BJ (cell line): ENCODE measurements around the gene TNIK. TPM values are rescaled to one million over a fixed set of nuclear protein-coding genes. Genes with fewer than 3 reads are reported as not detected.
A peak's percentile ranks its signal among the peaks of the same experiment; 100 is the strongest.

Source experiments
- CTCF ChIA-PET: fragments of 350-600 bp; formaldehyde crosslinking; extraction: SDS; loops from one replicate; lab custom pipeline; 2021; ENCODE audit warnings: antibody characterized with exemption, inconsistent platforms; lab: Yijun Ruan, JAX
- POLR2A ChIA-PET: fragments of 300-600 bp; sonication (Branson Sonifier 250); formaldehyde crosslinking; extraction: SDS; loops from one replicate; lab custom pipeline; 2021; ENCODE audit warnings: antibody characterized with exemption; lab: Charles Lee
- DNase-seq: peaks from one replicate; pipeline ENCODE4 v3.0.0-alpha.2; 2011; ENCODE audit warnings: low read depth
- H3K27me3 ChIP-seq: 2 replicates; pipeline ENCODE4 v1.6.0; 2011; ENCODE audit warnings: low read length; ENCODE audit not compliant: control insufficient read depth, insufficient read depth
- H3K36me3 ChIP-seq: 2 replicates; pipeline ENCODE4 v1.5.1; 2011; ENCODE audit warnings: low read length; ENCODE audit not compliant: control insufficient read depth, insufficient read depth
- H3K4me3 ChIP-seq: 2 replicates; pipeline ENCODE4 v1.5.1; 2011; ENCODE audit warnings: low read depth, mild to moderate bottlenecking, control low read depth, low read length
- polyA plus RNA-seq: library from polyadenylated mRNA; depleted of rRNA; stranded (reverse); fragments of >200 nt; gene quantifications from 2 replicates; pipeline ENCODE4 v1.2.3, GENCODE V29; 2011
- TF ChIP-seq, protein P1 (sequence below): IDR thresholded peaks from 2 replicates; pipeline ENCODE4 v1.5.1; 2011; ENCODE audit warnings: low read depth, mild to moderate bottlenecking, control low read depth, inconsistent platforms, low read length, moderate library complexity; ENCODE audit not compliant: insufficient read depth

TNIK gene
- polyA plus RNA-seq, 1 experiment, result 2.1 TPM

DNA sequence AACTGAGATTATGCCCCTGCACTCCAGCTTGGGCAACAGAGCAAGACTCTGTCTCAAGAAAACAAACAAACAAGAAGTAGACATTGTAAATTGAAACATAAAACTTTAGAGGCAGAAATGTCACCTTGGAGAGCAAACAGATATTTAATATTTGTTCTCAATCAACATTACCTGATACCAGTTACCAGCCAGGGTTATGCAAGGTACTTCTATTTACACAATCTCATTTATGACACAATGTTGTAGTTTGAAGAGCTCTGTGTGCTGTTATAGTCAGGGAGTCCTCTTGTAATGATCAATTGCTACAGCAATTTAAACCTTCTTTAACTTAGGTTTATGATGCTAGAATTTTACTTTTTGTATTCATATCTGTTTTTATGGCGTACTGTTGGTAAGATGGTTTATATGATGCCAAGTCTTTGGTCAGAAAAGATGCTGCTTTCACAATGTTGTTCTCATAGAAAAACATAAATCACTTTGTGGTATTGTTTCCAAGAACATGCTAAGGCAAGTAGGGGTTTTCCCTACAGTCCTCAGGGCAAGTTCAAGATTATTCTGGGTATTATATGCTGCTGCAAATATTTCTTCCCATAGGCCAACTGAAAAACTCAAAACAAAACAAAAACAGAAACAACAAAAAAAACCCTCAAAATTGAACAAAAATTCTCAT, 173.5 kb downstream of the TNIK start:
- Histone ChIP-seq H3K36me3 (no peaks in the 10 kb centered on the region), H3K27me3 (no peaks in the 10 kb centered on the region), H3K4me3 (no peak overlapping the region)
- DNase-seq, result no peak
- ChIA-PET POLR2A (interaction anchor here (0.6 kb wide), 1 partner anchor 24 kb away, joined by 3 read pairs; no protein-coding TSS in a partner anchor), CTCF (no interaction called here)
- TF ChIP-seq, protein P1, sequence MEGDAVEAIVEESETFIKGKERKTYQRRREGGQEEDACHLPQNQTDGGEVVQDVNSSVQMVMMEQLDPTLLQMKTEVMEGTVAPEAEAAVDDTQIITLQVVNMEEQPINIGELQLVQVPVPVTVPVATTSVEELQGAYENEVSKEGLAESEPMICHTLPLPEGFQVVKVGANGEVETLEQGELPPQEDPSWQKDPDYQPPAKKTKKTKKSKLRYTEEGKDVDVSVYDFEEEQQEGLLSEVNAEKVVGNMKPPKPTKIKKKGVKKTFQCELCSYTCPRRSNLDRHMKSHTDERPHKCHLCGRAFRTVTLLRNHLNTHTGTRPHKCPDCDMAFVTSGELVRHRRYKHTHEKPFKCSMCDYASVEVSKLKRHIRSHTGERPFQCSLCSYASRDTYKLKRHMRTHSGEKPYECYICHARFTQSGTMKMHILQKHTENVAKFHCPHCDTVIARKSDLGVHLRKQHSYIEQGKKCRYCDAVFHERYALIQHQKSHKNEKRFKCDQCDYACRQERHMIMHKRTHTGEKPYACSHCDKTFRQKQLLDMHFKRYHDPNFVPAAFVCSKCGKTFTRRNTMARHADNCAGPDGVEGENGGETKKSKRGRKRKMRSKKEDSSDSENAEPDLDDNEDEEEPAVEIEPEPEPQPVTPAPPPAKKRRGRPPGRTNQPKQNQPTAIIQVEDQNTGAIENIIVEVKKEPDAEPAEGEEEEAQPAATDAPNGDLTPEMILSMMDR, result no peak

DNA sequence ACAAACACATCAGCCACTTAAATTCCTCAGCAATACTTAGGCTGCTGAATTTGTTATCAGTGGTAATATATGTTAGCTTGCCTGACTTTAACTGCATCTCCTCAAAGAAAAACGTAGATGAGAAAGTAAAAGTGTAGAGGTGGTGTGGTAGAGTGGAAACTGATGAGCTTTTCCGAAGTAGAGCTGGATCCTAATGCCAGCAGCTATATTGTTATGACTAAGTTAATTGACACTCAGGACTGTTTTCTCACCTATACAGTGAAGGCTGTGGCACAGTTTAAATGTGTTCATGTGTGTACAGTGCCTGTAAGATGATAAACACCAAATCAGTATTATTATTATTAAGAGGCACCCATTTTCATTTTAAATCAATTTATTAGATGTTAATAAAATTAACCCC, 174.9 kb downstream of the TNIK start:
- Histone ChIP-seq H3K27me3 (no peaks in the 10 kb centered on the region), H3K36me3 (no peaks in the 10 kb centered on the region), H3K4me3 (no peak overlapping the region)
- TF ChIP-seq, protein P1, result no peak
- ChIA-PET POLR2A (no interaction called here), CTCF (interaction anchor here (1.0 to 1.2 kb wide), 2 partner anchors 9 to 13 kb away, joined by 3 to 4 read pairs; no protein-coding TSS in a partner anchor)
- no peak for DNase-seq

DNA sequence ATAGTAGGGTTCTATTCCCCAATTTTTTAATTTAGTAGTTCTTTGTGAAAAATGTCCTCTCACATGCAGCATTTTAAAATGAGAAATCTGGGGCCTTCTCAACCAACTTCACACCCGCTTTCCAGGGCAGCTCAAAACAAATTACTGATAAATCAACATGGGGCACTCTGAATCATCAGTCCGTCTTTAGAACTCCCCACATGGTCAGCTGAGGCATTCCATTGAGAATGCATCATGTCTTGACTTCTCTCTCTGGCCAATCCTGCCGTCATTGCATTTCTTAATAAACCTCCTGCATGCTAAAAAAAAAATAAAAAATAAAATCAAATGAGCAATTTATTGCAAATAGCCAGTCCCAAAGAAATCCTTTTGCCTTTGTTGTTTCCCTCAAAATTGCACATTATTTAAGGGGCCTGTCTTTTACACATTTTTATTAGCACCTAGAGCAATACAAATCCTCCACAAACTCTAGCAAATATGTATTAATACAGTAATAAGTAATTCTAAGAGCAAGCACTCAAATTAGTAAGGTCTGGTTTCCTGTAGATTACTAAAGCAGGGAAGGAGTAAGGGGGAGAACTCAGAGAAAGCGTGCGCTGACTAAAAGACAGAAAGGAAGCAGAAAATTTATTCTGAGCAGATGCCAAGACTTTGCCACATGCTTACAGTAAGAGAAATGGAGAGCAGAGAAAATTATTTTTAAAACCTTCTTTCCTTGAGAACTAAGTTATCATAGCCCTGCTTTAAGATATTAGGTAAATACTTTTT, 175.7 kb downstream of the TNIK start:
- CTCF ChIA-PET, result interaction anchor here (1.0 to 1.2 kb wide), 3 partner anchors 9 to 27 kb away, joined by 3 to 4 read pairs (median 4); no protein-coding TSS in a partner anchor
- H3K36me3 ChIP-seq, result no peaks in the 10 kb centered on the region
- TF ChIP-seq, protein P1, result no peak
- no peak overlapping the region for H3K4me3 ChIP-seq
- POLR2A ChIA-PET, result no interaction called here
- no peaks in the 10 kb centered on the region for H3K27me3 ChIP-seq
- peak; percentile 88 for DNase-seq

DNA sequence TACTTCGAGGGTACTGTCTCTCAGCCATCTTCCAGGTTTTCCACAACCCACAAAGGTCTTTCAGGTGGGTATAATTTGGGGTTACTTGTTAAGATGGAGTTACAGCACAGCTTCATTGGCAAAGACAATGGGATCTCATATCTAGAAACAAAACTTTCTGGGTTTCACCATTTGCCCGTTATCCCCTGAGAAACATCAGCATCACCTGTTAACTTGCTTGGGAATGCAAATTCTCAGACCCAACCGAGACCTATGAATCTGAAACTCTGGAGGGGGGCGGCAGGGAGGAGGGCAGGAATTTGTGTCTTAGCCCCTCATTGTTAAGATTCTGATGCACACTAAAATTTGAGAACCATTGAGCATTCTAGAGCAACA, 176.4 kb downstream of the TNIK start:
- TF ChIP-seq, protein P1, result no peak
- Histone ChIP-seq H3K4me3 (no peak overlapping the region), H3K36me3 (no peaks in the 10 kb centered on the region), H3K27me3 (no peaks in the 10 kb centered on the region)
- DNase-seq, result no peak
- POLR2A ChIA-PET, result no interaction called here
- CTCF ChIA-PET, result interaction anchor here (1.0 kb wide), 1 partner anchor 27 kb away, joined by 4 read pairs; no protein-coding TSS in a partner anchor

DNA sequence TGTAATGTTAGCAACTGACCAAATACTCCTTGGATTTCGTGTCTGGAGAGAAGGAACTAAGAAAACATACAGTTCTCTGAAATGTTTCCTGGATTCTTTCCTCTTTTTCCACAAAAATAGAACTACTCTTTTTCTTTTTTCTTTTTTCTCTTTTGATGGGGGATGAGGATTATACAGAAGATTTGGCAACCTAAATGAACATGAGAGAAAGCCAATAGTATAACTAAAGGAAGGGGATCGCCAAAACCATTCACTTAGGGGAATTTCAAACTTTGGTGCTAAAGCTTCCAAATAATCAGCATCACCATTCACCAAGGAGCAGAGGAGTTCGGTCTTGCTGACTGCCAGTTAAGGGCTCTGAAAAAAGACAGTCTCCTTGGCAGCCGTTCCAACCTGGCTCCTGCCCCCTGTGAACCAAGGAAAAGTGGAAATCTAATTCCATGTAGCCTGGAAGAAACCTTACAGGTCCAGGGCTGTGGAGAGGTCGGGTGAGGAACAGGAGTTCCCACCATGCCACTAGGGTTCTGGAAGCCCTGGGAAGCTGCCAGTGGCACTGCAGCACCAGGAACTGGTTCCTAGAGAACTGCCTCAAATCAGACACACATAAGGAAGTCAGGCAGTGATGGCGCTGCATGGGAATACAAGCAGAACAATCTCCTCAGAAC, 176.9 kb downstream of the TNIK start:
- CTCF ChIA-PET, result interaction anchor here (1.0 kb wide), 1 partner anchor 28 kb away, joined by 4 read pairs; no protein-coding TSS in a partner anchor
- no peak for DNase-seq
- POLR2A ChIA-PET, result no interaction called here
- TF ChIP-seq, protein P1, result no peak
- no peaks in the 10 kb centered on the region for H3K36me3 ChIP-seq
- H3K4me3 ChIP-seq, result no peak overlapping the region
- no peaks in the 10 kb centered on the region for H3K27me3 ChIP-seq
